HG03571 (cell line): ENCODE data around the gene PPP1R9A.

Source experiments
- ATAC-seq: cut with Tn5 transposase; IDR thresholded peaks from one replicate; pipeline ENCODE4 v1.9.1; 2021; ENCODE audit not compliant: unreplicated experiment

The PPP1R9A gene

GRCh38 chr7:95190515-95190914 is 283.1 kb downstream of the PPP1R9A start:
- no peak for ATAC-seq

- ATAC-seq, result no peak
These were observed 284.4 kb downstream of the PPP1R9A start for GRCh38 chr7:95191795-95192194.

- no peak for ATAC-seq
These were observed 291.5 kb downstream of the PPP1R9A start for GRCh38 chr7:95198863-95199262.

- ATAC-seq, result no peak
These were observed 292.6 kb downstream of the PPP1R9A start for GRCh38 chr7:95199779-95200558.

GRCh38 chr7:95200741-95201140 is 293.3 kb downstream of the PPP1R9A start:
- no peak for ATAC-seq

GRCh38 chr7:95201727-95202126 is 294.3 kb downstream of the PPP1R9A start:
- no peak for ATAC-seq

- no peak for ATAC-seq
These were observed 297.2 kb downstream of the PPP1R9A start for GRCh38 chr7:95204618-95205017.

- ATAC-seq, result no peak
These were observed 298.4 kb downstream of the PPP1R9A start for GRCh38 chr7:95205665-95206225.

- ATAC-seq, result no peak
These were observed 301.9 kb downstream of the PPP1R9A start for GRCh38 chr7:95209276-95209675.

GRCh38 chr7:95209788-95210187 is 302.4 kb downstream of the PPP1R9A start:
- ATAC-seq, result no peak

GRCh38 chr7:95213148-95213547 is 305.8 kb downstream of the PPP1R9A start:
- no peak for ATAC-seq

GRCh38 chr7:95213809-95214492 is 306.6 kb downstream of the PPP1R9A start:
- no peak for ATAC-seq

GRCh38 chr7:95219721-95220120 is 312.3 kb downstream of the PPP1R9A start:
- no peak for ATAC-seq

- no peak for ATAC-seq
These were observed 312.9 kb downstream of the PPP1R9A start for GRCh38 chr7:95220328-95220727.

GRCh38 chr7:95225301-95225700 is 317.9 kb downstream of the PPP1R9A start:
- ATAC-seq, result no peak

GRCh38 chr7:95229301-95229700 is 321.9 kb downstream of the PPP1R9A start:
- ATAC-seq, result no peak

GRCh38 chr7:95238252-95238943 is 331.0 kb downstream of the PPP1R9A start:
- no peak for ATAC-seq

GRCh38 chr7:95240921-95241320 is 333.5 kb downstream of the PPP1R9A start:
- no peak for ATAC-seq

GRCh38 chr7:95242266-95242665 is 334.9 kb downstream of the PPP1R9A start:
- ATAC-seq, result no peak

GRCh38 chr7:95244616-95245015 is 337.2 kb downstream of the PPP1R9A start:
- no peak for ATAC-seq

GRCh38 chr7:95245828-95246500 is 338.6 kb downstream of the PPP1R9A start:
- ATAC-seq, result no peak
